GM10266 (cell line): Measurements from ENCODE around the gene KDM6B.

ENCODE experiments used
- DNase-seq: peaks from one replicate; pipeline ENCODE4 v3.0.0; 2012; ENCODE audit errors: extremely low spot score
- TF ChIP-seq, protein P1 (sequence below): IDR thresholded peaks from 2 replicates; pipeline ENCODE4 v1.5.1; 2012; ENCODE audit warnings: mild to moderate bottlenecking, low read depth; ENCODE audit not compliant: control insufficient read depth, insufficient read depth; ENCODE audit errors: missing control alignments

The KDM6B gene

DNA sequence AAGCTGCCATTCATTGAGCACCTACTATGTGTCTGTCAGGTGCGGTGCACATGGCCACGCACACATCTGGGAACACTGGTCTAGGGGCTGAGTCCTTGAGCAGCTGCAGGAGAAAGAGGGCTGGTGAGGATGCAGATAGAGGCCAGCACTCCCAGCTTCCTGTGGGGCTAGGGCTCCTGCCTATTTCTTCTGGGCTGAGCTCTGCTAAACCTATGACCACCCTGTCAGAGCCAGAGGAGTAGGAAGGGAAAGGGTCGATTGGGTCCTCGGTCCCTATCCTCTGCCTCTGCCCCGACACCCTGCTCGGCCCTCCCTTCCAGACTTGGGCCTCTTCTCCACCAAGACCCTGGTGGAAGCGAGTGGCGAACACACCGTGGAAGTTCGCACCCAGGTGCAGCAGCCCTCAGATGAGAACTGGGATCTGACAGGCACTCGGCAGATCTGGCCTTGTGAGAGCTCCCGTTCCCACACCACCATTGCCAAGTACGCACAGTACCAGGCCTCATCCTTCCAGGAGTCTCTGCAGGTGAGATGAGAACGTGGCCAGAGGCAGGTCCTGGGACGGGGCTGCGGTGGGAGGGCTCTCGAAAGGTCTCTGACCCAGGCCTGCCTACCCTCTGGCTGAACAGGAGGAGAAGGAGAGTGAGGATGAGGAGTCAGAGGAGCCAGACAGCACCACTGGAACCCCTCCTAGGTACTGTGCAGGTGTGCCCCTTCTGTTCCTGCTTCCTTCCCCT, 16.9 kb downstream of the KDM6B start:
- no peak for DNase-seq
- TF ChIP-seq, protein P1, sequence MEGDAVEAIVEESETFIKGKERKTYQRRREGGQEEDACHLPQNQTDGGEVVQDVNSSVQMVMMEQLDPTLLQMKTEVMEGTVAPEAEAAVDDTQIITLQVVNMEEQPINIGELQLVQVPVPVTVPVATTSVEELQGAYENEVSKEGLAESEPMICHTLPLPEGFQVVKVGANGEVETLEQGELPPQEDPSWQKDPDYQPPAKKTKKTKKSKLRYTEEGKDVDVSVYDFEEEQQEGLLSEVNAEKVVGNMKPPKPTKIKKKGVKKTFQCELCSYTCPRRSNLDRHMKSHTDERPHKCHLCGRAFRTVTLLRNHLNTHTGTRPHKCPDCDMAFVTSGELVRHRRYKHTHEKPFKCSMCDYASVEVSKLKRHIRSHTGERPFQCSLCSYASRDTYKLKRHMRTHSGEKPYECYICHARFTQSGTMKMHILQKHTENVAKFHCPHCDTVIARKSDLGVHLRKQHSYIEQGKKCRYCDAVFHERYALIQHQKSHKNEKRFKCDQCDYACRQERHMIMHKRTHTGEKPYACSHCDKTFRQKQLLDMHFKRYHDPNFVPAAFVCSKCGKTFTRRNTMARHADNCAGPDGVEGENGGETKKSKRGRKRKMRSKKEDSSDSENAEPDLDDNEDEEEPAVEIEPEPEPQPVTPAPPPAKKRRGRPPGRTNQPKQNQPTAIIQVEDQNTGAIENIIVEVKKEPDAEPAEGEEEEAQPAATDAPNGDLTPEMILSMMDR = no peak

DNA sequence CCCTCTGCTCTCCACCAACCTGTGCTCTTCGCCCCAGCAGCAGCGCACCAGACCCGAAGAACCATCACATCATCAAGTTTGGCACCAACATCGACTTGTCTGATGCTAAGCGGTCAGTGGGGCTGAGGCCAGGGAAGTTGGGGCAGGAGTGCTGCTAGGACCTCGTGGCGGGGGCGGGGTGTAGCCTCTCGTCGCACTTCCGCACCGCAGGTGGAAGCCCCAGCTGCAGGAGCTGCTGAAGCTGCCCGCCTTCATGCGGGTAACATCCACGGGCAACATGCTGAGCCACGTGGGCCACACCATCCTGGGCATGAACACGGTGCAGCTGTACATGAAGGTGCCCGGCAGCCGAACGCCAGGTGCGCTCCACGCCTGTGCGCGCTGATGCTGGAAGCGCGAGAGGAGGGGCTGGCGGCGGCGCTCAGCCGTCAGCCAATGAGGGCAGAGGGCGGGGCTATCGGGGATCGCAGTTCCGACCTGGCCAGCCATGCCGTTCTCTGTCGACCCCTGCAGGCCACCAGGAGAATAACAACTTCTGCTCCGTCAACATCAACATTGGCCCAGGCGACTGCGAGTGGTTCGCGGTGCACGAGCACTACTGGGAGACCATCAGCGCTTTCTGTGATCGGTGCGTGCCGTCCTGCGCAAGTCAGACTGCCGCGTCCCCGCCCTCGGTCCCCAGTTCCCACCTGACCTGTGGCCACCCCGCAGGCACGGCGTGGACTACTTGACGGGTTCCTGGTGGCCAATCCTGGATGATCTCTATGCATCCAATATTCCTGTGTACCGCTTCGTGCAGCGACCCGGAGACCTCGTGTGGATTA, 17.6 kb downstream of the KDM6B start:
- TF ChIP-seq, protein P1 = peak; percentile 96
- DNase-seq = peak; percentile 95

DNA sequence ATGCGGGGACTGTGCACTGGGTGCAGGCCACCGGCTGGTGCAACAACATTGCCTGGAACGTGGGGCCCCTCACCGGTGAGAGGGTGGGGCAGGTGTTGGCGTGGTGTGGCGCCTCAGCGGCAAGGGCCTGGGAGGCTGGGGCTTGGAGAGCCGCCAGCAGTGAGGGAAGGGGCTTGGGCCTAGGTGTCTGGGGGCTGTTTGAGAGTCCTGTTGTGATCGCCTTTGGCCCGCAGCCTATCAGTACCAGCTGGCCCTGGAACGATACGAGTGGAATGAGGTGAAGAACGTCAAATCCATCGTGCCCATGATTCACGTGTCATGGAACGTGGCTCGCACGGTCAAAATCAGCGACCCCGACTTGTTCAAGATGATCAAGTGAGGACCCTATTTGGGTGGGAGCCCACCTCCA, 18.2 kb downstream of the KDM6B start:
- no peak for DNase-seq
- TF ChIP-seq, protein P1 = no peak

DNA sequence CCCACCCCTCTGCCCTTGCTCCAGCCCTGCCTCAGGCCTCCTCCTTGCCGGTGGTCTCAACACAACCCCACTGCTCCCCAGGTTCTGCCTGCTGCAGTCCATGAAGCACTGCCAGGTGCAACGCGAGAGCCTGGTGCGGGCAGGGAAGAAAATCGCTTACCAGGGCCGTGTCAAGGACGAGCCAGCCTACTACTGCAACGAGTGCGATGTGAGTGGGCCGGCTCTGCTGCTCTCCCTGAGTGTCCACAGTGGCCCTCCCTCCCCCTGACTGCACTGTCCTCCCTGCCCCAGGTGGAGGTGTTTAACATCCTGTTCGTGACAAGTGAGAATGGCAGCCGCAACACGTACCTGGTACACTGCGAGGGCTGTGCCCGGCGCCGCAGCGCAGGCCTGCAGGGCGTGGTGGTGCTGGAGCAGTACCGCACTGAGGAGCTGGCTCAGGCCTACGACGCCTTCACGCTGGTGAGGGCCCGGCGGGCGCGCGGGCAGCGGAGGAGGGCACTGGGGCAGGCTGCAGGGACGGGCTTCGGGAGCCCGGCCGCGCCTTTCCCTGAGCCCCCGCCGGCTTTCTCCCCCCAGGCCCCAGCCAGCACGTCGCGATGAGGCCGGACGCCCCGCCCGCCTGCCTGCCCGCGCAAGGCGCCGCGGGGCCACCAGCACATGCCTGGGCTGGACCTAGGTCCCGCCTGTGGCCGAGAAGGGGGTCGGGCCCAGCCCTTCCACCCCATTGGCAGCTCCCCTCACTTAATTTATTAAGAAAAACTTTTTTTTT, 19.1 kb downstream of the KDM6B start:
- TF ChIP-seq, protein P1 = no peak
- DNase-seq = no peak

DNA sequence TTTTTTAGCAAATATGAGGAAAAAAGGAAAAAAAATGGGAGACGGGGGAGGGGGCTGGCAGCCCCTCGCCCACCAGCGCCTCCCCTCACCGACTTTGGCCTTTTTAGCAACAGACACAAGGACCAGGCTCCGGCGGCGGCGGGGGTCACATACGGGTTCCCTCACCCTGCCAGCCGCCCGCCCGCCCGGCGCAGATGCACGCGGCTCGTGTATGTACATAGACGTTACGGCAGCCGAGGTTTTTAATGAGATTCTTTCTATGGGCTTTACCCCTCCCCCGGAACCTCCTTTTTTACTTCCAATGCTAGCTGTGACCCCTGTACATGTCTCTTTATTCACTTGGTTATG, 19.6 kb downstream of the KDM6B start:
- TF ChIP-seq, protein P1 = no peak

DNA sequence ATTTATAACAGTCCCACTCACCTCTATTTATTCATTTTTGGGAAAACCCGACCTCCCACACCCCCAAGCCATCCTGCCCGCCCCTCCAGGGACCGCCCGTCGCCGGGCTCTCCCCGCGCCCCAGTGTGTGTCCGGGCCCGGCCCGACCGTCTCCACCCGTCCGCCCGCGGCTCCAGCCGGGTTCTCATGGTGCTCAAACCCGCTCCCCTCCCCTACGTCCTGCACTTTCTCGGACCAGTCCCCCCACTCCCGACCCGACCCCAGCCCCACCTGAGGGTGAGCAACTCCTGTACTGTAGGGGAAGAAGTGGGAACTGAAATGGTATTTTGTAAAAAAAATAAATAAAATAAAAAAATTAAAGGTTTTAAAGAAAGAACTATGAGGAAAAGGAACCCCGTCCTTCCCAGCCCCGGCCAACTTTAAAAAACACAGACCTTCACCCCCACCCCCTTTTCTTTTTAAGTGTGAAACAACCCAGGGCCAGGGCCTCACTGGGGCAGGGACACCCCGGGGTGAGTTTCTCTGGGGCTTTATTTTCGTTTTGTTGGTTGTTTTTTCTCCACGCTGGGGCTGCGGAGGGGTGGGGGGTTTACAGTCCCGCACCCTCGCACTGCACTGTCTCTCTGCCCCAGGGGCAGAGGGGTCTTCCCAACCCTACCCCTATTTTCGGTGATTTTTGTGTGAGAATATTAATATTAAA, 20.2 kb downstream of the KDM6B start:
- TF ChIP-seq, protein P1 = no peak
- no peak for DNase-seq

More for the DNA sequence above, 19.6 kb downstream of the KDM6B start:
- DNase-seq = no peak
